Measurements from ENCODE around the gene LZTS2. TPM values are rescaled to one million over a fixed set of nuclear protein-coding genes. Genes with fewer than 3 reads are reported as not detected.

Gene LZTS2
- total and polyA plus RNA-seq, 7 donors: 10.9 to 169 (median 82.3) TPM

- no peak overlapping the region for H3K27ac ChIP-seq
- peaks cover 0 to 18% (median 17%) of the 10 kb centered on the region in 4 donors for H3K4me1 ChIP-seq
- peaks cover 0 to 10% (median 0%) of the 10 kb centered on the region in 3 donors for H3K27me3 ChIP-seq
- DNase-seq: no peak
- peaks cover 0 to 48% (median 5%) of the 10 kb centered on the region in 4 donors for H3K36me3 ChIP-seq
- no peak for TF ChIP-seq POLR2AphosphoS5 (IDR thresholded peaks at IDR 0.05)
- no peak for TF ChIP-seq EP300 (IDR thresholded peaks at IDR 0.05)
- 73 to 74% methylated on average over 5 of the region's 5 CpGs for WGBS, 2 donors
- intact Hi-C loops (cut with DNase I): no loop called here
- no peaks in the 10 kb centered on the region for H3K9me3 ChIP-seq
- no peak overlapping the region for H3K4me3 ChIP-seq
Observed at GRCh38 chr10:100965820-100966219, 33.8 kb upstream of the LZTS2 start.

- Histone ChIP-seq H3K36me3 (peaks cover 0 to 38% (median 5%) of the 10 kb centered on the region in 4 donors), H3K9me3 (no peaks in the 10 kb centered on the region), H3K27me3 (peaks cover 0 to 10% (median 0%) of the 10 kb centered on the region in 3 donors), H3K4me3 (no peak overlapping the region), H3K27ac (no peak overlapping the region), H3K4me1 (peaks cover 0 to 18% (median 17%) of the 10 kb centered on the region in 4 donors)
- no peak for DNase-seq
- no peak for TF ChIP-seq POLR2AphosphoS5 (IDR thresholded peaks at IDR 0.05)
- no peak for TF ChIP-seq EP300 (IDR thresholded peaks at IDR 0.05)
- no peak for TF ChIP-seq POLR2A (IDR thresholded peaks at IDR 0.05)
- no peak for TF ChIP-seq CTCF (IDR thresholded peaks at IDR 0.05)
- intact Hi-C loops (cut with DNase I): no loop called here
- WGBS, 2 donors: 80 to 81% methylated on average over 2 of the region's 2 CpGs
Observed at GRCh38 chr10:100966887-100967286, 32.7 kb upstream of the LZTS2 start.

GRCh38 chr10:100967332-100967731 is 32.3 kb upstream of the LZTS2 start:
- Histone ChIP-seq H3K36me3 (peaks cover 0 to 34% (median 4%) of the 10 kb centered on the region in 4 donors), H3K27me3 (peaks cover 0 to 10% (median 0%) of the 10 kb centered on the region in 3 donors), H3K9me3 (no peaks in the 10 kb centered on the region), H3K27ac (no peak overlapping the region), H3K4me1 (peaks cover 0 to 18% (median 17%) of the 10 kb centered on the region in 4 donors), H3K4me3 (no peak overlapping the region)
- intact Hi-C loops (cut with DNase I): no loop called here
- DNase-seq: no peak
- WGBS, 2 donors: 82 to 83% methylated on average over 2 of the region's 2 CpGs
- TF ChIP-seq POLR2A (IDR thresholded peaks at IDR 0.05) (no peak), CTCF (IDR thresholded peaks at IDR 0.05) (no peak), POLR2AphosphoS5 (IDR thresholded peaks at IDR 0.05) (no peak), EP300 (IDR thresholded peaks at IDR 0.05) (no peak)

GRCh38 chr10:100968062-100968736 is 31.4 kb upstream of the LZTS2 start:
- Histone ChIP-seq H3K4me1 (peaks cover 0 to 18% (median 17%) of the 10 kb centered on the region in 4 donors), H3K27me3 (peaks cover 0 to 10% (median 0%) of the 10 kb centered on the region in 3 donors), H3K27ac (no peak overlapping the region), H3K36me3 (peaks cover 0 to 25% (median 0%) of the 10 kb centered on the region in 4 donors), H3K4me3 (no peak overlapping the region), H3K9me3 (no peaks in the 10 kb centered on the region)
- DNase-seq: no peak
- no peak for TF ChIP-seq POLR2AphosphoS5 (IDR thresholded peaks at IDR 0.05)
- TF ChIP-seq POLR2A (IDR thresholded peaks at IDR 0.05): no peak
- TF ChIP-seq EP300 (IDR thresholded peaks at IDR 0.05): no peak
- no peak for TF ChIP-seq CTCF (IDR thresholded peaks at IDR 0.05)
- WGBS, 2 donors: 20 to 73% methylated on average over 2 of the region's 2 CpGs
- intact Hi-C loops (cut with DNase I): loop anchor here (2.0 kb wide), 1 partner anchor 45 kb away; no protein-coding TSS in a partner anchor

GRCh38 chr10:100968863-100969186 is 30.8 kb upstream of the LZTS2 start:
- Histone ChIP-seq H3K27ac (no peak overlapping the region), H3K4me1 (peaks cover 0 to 18% (median 17%) of the 10 kb centered on the region in 4 donors), H3K36me3 (peaks cover 0 to 19% (median 0%) of the 10 kb centered on the region in 4 donors), H3K9me3 (no peaks in the 10 kb centered on the region), H3K27me3 (peaks cover 0 to 10% (median 0%) of the 10 kb centered on the region in 3 donors), H3K4me3 (peak overlapping the region; percentile 39 to 62 (median 53))
- DNase-seq: no peak
- intact Hi-C loops (cut with DNase I): loop anchor here (2.0 kb wide), 1 partner anchor 44 kb away; no protein-coding TSS in a partner anchor
- TF ChIP-seq POLR2A (IDR thresholded peaks at IDR 0.05) (no peak), EP300 (IDR thresholded peaks at IDR 0.05) (no peak), POLR2AphosphoS5 (IDR thresholded peaks at IDR 0.05) (no peak), CTCF (IDR thresholded peaks at IDR 0.05) (no peak)
- 10 to 35% methylated on average over 9 of the region's 9 CpGs for WGBS, 2 donors
